HEK293 (cell line): ENCODE measurements around the gene CD44.

ENCODE experiments used
- CTCF ChIA-PET: fragments of 350-600 bp; formaldehyde crosslinking; extraction: SDS; loops from one replicate; lab custom pipeline; 2021; ENCODE audit warnings: antibody characterized with exemption; lab: Yijun Ruan, JAX
- POLR2A ChIA-PET: fragments of 300-600 bp; formaldehyde crosslinking; extraction: SDS; loops from one replicate; lab custom pipeline; 2020; ENCODE audit warnings: antibody characterized with exemption, inconsistent platforms; lab: Yijun Ruan, JAX
- H3K27ac ChIP-seq: fragments of 200-500 bp; sonication (Bioruptor generic); 2 replicates; pipeline ENCODE4 v1.5.1; 2014; ENCODE audit warnings: low read depth, low read length, control low read depth, inconsistent platforms; ENCODE audit errors: extremely low read depth
- H3K36me3 ChIP-seq, 2 experiments: fragments of 200-500 bp in 1 of 2; sonication (Bioruptor generic) in 1 of 2; 1 replicate in 1 of 2; 2 replicates in 1 of 2; pipeline ENCODE4 v1.5.1; 2014 to 2017; ENCODE audit warnings: inconsistent platforms in 2 of 2, low read length in 2 of 2; ENCODE audit not compliant: control insufficient read depth in 2 of 2, insufficient read depth in 1 of 2
- H3K4me1 ChIP-seq: fragments of 200-500 bp; sonication (Bioruptor generic); 2 replicates; pipeline ENCODE4 v1.5.1; 2014; ENCODE audit warnings: mild to moderate bottlenecking, low read length, inconsistent platforms; ENCODE audit not compliant: control insufficient read depth, insufficient read depth
- H3K4me3 ChIP-seq: 2 replicates; pipeline ENCODE4 v1.5.1; 2011; ENCODE audit warnings: low read depth, mild to moderate bottlenecking, control low read depth, low read length, moderate library complexity
- H3K9me3 ChIP-seq: fragments of 200-500 bp; sonication (Bioruptor generic); 2 replicates; pipeline ENCODE4 v1.5.1; 2014; ENCODE audit warnings: low read depth, low read length, inconsistent platforms; ENCODE audit not compliant: control insufficient read depth, insufficient read depth
- BCL11A ChIP-seq: fragments of 450-650 bp; formaldehyde crosslinking; IDR thresholded peaks from 2 replicates; pipeline ENCODE4 v1.5.1; 2016; ENCODE audit warnings: low read depth, missing biosample characterization, missing genetic modification characterization
- INSM2 ChIP-seq: fragments of 450-650 bp; formaldehyde crosslinking; IDR thresholded peaks from 2 replicates; pipeline ENCODE4 v1.5.1; 2016; ENCODE audit warnings: missing biosample characterization, missing genetic modification characterization
- ZEB2 ChIP-seq: fragments of 450-650 bp; formaldehyde crosslinking; IDR thresholded peaks from 2 replicates; pipeline ENCODE4 v1.5.1; 2016; ENCODE audit warnings: missing biosample characterization, missing genetic modification characterization
- ZNF132 ChIP-seq: fragments of 450-650 bp; formaldehyde crosslinking; IDR thresholded peaks from 2 replicates; pipeline ENCODE4 v1.5.1; 2017; ENCODE audit warnings: missing biosample characterization, missing genetic modification characterization, borderline replicate concordance
- ZNF184 ChIP-seq: fragments of 450-650 bp; IDR thresholded peaks from 2 replicates; pipeline ENCODE4 v1.5.1; 2018; ENCODE audit warnings: missing biosample characterization, mild to moderate bottlenecking, missing genetic modification characterization
- ZNF2 ChIP-seq: fragments of 450-650 bp; formaldehyde crosslinking; IDR thresholded peaks from 2 replicates; pipeline ENCODE4 v1.5.1; 2016; ENCODE audit warnings: missing biosample characterization, missing genetic modification characterization
- ZNF202 ChIP-seq: fragments of 450-650 bp; formaldehyde crosslinking; IDR thresholded peaks from 2 replicates; pipeline ENCODE4 v1.5.1; 2016; ENCODE audit warnings: missing biosample characterization, missing genetic modification characterization, borderline replicate concordance
- ZNF211 ChIP-seq: fragments of 450-650 bp; formaldehyde crosslinking; IDR thresholded peaks from 2 replicates; pipeline ENCODE4 v1.5.1; 2016; ENCODE audit warnings: low read depth, missing biosample characterization, missing genetic modification characterization
- ZNF223 ChIP-seq: fragments of 450-650 bp; formaldehyde crosslinking; IDR thresholded peaks from 2 replicates; pipeline ENCODE4 v1.5.1; 2016; ENCODE audit warnings: missing biosample characterization, missing genetic modification characterization
- ZNF23 ChIP-seq: fragments of 450-650 bp; formaldehyde crosslinking; IDR thresholded peaks from 2 replicates; pipeline ENCODE4 v1.5.1; 2016; ENCODE audit warnings: missing biosample characterization, missing genetic modification characterization, borderline replicate concordance
- ZNF366 ChIP-seq: fragments of 450-650 bp; formaldehyde crosslinking; conservative IDR thresholded peaks from 2 replicates; pipeline ENCODE4 v1.5.1; 2016; ENCODE audit warnings: missing biosample characterization, missing genetic modification characterization
- ZNF433 ChIP-seq: fragments of 450-650 bp; formaldehyde crosslinking; IDR thresholded peaks from 2 replicates; pipeline ENCODE4 v1.5.1; 2016; ENCODE audit warnings: missing biosample characterization, missing genetic modification characterization, low read depth
- ZNF473 ChIP-seq: fragments of 450-650 bp; formaldehyde crosslinking; IDR thresholded peaks from 2 replicates; pipeline ENCODE4 v1.5.1; 2017; ENCODE audit warnings: missing biosample characterization, missing genetic modification characterization
- ZNF501 ChIP-seq: fragments of 450-650 bp; formaldehyde crosslinking; IDR thresholded peaks from 2 replicates; pipeline ENCODE4 v1.5.1; 2016; ENCODE audit warnings: missing biosample characterization, missing genetic modification characterization
- ZNF560 ChIP-seq: fragments of 450-650 bp; formaldehyde crosslinking; IDR thresholded peaks from 2 replicates; pipeline ENCODE4 v1.5.1; 2017; ENCODE audit warnings: missing biosample characterization, missing genetic modification characterization, borderline replicate concordance
- ZNF571 ChIP-seq: fragments of 450-650 bp; formaldehyde crosslinking; IDR thresholded peaks from 2 replicates; pipeline ENCODE4 v1.5.0; 2017; ENCODE audit warnings: missing biosample characterization, missing genetic modification characterization
- ZNF654 ChIP-seq: fragments of 450-650 bp; formaldehyde crosslinking; IDR thresholded peaks from 2 replicates; pipeline ENCODE4 v1.5.1; 2016; ENCODE audit warnings: low read depth, missing biosample characterization, missing genetic modification characterization
- ZNF701 ChIP-seq: fragments of 450-650 bp; formaldehyde crosslinking; IDR thresholded peaks from 2 replicates; pipeline ENCODE4 v1.5.1; 2016; ENCODE audit warnings: missing biosample characterization, missing genetic modification characterization
- ZNF837 ChIP-seq: fragments of 450-650 bp; formaldehyde crosslinking; IDR thresholded peaks from 2 replicates; pipeline ENCODE4 v1.5.1; 2016; ENCODE audit warnings: missing biosample characterization, missing genetic modification characterization
- TF ChIP-seq, protein P1 (sequence below): fragments of 450-650 bp; formaldehyde crosslinking; IDR thresholded peaks from 2 replicates; pipeline ENCODE4 v1.5.1; 2016; ENCODE audit warnings: missing biosample characterization, missing genetic modification characterization
- TF ChIP-seq, protein P2 (sequence below): fragments of 450-650 bp; formaldehyde crosslinking; IDR thresholded peaks from 2 replicates; pipeline ENCODE4 v1.5.1; 2016; ENCODE audit warnings: missing biosample characterization, missing genetic modification characterization, low read depth

CD44 gene

DNA sequence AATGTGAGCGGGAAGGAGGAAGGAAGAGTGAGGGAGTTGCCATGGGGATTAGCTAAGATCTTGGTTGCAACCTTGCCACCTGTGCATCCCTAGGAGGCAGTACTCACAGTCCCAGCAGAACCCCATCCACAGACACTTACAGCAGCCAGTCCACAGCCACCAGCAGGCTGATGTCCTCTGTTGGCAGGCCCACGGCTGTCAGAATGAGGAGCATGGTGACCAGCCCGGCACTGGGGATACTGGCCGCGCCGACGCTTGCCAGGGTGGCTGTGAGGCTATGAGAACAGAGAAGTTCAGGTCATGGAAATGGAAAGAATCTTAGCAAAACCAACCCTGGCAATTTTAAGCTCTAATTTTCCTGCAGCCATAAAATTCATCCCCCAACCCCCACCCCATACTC, 141.8 kb downstream of the CD44 start:
- TF ChIP-seq BCL11A (tag by site-specific recombination) (no peak), ZNF501 (tag by site-specific recombination) (no peak), ZNF2 (no peak), ZNF433 (tag by site-specific recombination) (no peak), ZNF23 (tag by site-specific recombination) (no peak), ZNF184 (tag by site-specific recombination) (no peak), ZNF211 (tag by site-specific recombination) (no peak), ZEB2 (tag by site-specific recombination) (no peak), ZNF202 (tag by site-specific recombination) (no peak), ZNF837 (tag by site-specific recombination) (no peak), ZNF654 (tag by site-specific recombination) (no peak), ZNF571 (tag by site-specific recombination) (no peak), ZNF473 (tag by site-specific recombination) (no peak), ZNF223 (tag by site-specific recombination) (no peak), ZNF366 (tag by site-specific recombination) (no peak)
- TF ChIP-seq, protein P1, sequence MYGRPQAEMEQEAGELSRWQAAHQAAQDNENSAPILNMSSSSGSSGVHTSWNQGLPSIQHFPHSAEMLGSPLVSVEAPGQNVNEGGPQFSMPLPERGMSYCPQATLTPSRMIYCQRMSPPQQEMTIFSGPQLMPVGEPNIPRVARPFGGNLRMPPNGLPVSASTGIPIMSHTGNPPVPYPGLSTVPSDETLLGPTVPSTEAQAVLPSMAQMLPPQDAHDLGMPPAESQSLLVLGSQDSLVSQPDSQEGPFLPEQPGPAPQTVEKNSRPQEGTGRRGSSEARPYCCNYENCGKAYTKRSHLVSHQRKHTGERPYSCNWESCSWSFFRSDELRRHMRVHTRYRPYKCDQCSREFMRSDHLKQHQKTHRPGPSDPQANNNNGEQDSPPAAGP (tag by site-specific recombination) = no peak
- TF ChIP-seq, protein P2, sequence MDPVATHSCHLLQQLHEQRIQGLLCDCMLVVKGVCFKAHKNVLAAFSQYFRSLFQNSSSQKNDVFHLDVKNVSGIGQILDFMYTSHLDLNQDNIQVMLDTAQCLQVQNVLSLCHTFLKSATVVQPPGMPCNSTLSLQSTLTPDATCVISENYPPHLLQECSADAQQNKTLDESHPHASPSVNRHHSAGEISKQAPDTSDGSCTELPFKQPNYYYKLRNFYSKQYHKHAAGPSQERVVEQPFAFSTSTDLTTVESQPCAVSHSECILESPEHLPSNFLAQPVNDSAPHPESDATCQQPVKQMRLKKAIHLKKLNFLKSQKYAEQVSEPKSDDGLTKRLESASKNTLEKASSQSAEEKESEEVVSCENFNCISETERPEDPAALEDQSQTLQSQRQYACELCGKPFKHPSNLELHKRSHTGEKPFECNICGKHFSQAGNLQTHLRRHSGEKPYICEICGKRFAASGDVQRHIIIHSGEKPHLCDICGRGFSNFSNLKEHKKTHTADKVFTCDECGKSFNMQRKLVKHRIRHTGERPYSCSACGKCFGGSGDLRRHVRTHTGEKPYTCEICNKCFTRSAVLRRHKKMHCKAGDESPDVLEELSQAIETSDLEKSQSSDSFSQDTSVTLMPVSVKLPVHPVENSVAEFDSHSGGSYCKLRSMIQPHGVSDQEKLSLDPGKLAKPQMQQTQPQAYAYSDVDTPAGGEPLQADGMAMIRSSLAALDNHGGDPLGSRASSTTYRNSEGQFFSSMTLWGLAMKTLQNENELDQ (tag by site-specific recombination) = no peak
- no peaks in the 10 kb centered on the region for H3K9me3 ChIP-seq
- ChIA-PET CTCF (interaction anchor here (0.6 to 0.7 kb wide), 2 partner anchors 126 to 324 kb away, joined by 3 read pairs; no protein-coding TSS in a partner anchor), POLR2A (no interaction called here)
- no peak overlapping the region for H3K4me3 ChIP-seq
- H3K4me1 ChIP-seq = no peaks in the 10 kb centered on the region
- H3K36me3 ChIP-seq = no peaks in the 10 kb centered on the region
- H3K27ac ChIP-seq = no peak overlapping the region

- Histone ChIP-seq H3K9me3 (no peaks in the 10 kb centered on the region), H3K27ac (no peak overlapping the region)
- no peak for TF ChIP-seq ZNF560 (tag by site-specific recombination)
- TF ChIP-seq ZNF654 (tag by site-specific recombination) = no peak
- no peak for TF ChIP-seq ZNF132 (tag by site-specific recombination)
- TF ChIP-seq INSM2 = no peak
- TF ChIP-seq ZNF701 = no peak
- TF ChIP-seq, all 188 proteins: peak for 0
- ChIA-PET CTCF (no interaction called here), POLR2A (no interaction called here)
- no peaks in the 10 kb centered on the region for H3K36me3 ChIP-seq
- H3K4me3 ChIP-seq = no peak overlapping the region
- no peaks in the 10 kb centered on the region for H3K4me1 ChIP-seq
Measured at GRCh38 chr11:35281169-35281688, 142.3 kb downstream of the CD44 start.
